ENCODE measurements around the gene CRMP1. TPM values are rescaled to one million over a fixed set of nuclear protein-coding genes. Genes with fewer than 3 reads are reported as not detected.
A peak's percentile ranks its signal among the peaks of the same experiment; 100 is the strongest.

Gene CRMP1
- total RNA-seq, 1 donor from 2014 or later: 1.9 TPM

DNA sequence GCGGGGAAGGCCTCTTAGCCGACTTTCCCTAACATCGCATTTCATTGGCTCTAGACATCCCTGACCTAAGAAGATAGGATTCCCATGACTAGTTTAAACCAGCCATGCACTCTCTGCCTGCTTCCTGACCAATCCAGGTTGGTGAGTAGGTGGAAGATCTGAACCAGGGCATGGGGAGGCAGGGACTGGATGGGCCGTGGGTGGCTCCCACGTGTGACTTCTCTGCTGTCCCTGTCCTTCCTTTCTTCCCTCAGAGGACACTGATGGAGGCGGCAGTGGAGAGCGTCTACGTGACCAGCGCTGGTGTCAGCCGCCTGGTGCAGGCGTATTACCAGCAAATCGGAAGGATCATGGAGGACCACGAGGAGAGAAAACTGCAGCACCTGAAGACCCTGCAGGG is 91.2 kb downstream of the CRMP1 start:
- H3K36me3 ChIP-seq: peaks cover 65 to 78% of the 10 kb centered on the region in 2 donors
- H3K27me3 ChIP-seq: no peaks in the 10 kb centered on the region
- intact Hi-C loops (cut with DNase I): no loop called here
- TF ChIP-seq, protein P1, sequence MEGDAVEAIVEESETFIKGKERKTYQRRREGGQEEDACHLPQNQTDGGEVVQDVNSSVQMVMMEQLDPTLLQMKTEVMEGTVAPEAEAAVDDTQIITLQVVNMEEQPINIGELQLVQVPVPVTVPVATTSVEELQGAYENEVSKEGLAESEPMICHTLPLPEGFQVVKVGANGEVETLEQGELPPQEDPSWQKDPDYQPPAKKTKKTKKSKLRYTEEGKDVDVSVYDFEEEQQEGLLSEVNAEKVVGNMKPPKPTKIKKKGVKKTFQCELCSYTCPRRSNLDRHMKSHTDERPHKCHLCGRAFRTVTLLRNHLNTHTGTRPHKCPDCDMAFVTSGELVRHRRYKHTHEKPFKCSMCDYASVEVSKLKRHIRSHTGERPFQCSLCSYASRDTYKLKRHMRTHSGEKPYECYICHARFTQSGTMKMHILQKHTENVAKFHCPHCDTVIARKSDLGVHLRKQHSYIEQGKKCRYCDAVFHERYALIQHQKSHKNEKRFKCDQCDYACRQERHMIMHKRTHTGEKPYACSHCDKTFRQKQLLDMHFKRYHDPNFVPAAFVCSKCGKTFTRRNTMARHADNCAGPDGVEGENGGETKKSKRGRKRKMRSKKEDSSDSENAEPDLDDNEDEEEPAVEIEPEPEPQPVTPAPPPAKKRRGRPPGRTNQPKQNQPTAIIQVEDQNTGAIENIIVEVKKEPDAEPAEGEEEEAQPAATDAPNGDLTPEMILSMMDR (IDR thresholded peaks at IDR 0.05): no peak
- H3K4me1 ChIP-seq: no peaks in the 10 kb centered on the region
- DNase-seq (ENCODE audit: low spot score in 2 of 2): no peak
- no peaks in the 10 kb centered on the region for H3K9me3 ChIP-seq
- no peak overlapping the region for H3K27ac ChIP-seq
- H3K4me3 ChIP-seq: no peak overlapping the region

DNA sequence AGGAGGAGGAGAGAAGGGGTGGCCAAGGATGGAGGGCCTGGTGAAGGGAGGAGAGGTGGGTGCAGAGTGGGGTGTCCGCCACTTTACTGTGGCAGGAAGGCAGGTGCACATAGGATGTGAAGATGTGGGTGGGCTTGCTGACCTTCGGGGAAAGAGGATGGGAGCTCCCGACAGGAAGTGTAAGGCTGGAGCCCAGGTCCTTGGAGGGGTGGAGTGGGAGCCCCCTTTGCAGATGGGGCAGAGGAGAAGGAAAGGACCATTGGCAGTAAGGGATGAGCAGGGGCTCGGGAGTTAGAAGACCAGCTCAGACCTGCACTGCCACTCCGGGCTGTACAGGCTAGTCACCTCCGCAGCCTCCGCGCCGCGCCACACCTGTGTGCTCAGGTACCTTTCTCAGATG is 92.4 kb downstream of the CRMP1 start:
- Histone ChIP-seq H3K9me3 (no peaks in the 10 kb centered on the region), H3K27ac (no peak overlapping the region), H3K4me1 (no peaks in the 10 kb centered on the region), H3K27me3 (no peaks in the 10 kb centered on the region), H3K4me3 (no peak overlapping the region), H3K36me3 (peaks cover 66 to 79% of the 10 kb centered on the region in 2 donors)
- intact Hi-C loops (cut with DNase I): no loop called here
- DNase-seq (ENCODE audit: low spot score in 2 of 2): no peak
- TF ChIP-seq, protein P1 (IDR thresholded peaks at IDR 0.05): no peak

DNA sequence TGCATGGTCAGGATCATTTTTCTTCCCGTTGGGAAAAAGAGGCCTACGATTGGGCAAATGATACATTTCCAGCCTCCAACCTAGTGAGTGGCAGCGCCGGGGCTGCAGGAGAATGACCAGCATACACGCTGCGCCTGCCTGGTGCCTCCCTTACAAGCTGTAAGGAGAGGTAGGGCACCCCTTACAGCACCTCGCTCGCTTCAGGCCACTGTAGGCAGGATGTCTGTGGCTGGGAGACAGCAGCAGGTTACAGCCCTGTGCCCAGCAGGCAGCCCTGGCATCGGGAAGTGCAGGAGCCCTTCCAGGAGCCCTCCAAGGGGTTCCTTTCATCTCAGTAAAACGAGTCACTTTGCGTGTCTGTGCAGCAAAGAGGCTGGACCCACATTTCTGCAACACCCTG is 93.5 kb downstream of the CRMP1 start:
- H3K36me3 ChIP-seq: peaks cover 65 to 80% of the 10 kb centered on the region in 2 donors
- peak in 1 of 2 donors; percentile 41 for DNase-seq (ENCODE audit: low spot score in 2 of 2)

DNA sequence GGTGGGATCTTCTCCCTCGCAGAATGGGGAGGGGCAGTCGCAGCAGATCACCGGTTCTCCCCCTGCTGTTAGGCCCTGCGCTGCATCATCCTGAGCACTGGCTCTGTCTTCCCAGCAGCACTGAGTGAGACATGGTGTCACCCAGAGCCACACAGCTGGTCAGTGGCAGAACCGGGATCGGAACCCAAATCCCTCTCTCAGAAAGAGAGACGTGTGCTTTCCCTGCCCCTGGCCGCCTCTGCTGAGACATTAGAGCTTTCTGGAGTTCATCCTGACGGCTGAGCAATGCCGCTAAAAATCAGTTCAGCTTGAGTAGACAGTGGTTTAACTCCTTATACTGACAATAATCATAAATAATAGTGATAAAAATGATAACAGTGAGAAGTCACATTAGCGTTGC is 93.9 kb downstream of the CRMP1 start:
- no peak overlapping the region for H3K27ac ChIP-seq
- intact Hi-C loops (cut with DNase I): no loop called here
- TF ChIP-seq, protein P1 (IDR thresholded peaks at IDR 0.05): no peak
- no peaks in the 10 kb centered on the region for H3K4me1 ChIP-seq
- peak in 1 of 2 donors; percentile 43 for DNase-seq (ENCODE audit: low spot score in 2 of 2)
- H3K9me3 ChIP-seq: no peaks in the 10 kb centered on the region
- H3K36me3 ChIP-seq: peaks cover 62 to 75% of the 10 kb centered on the region in 2 donors
- H3K4me3 ChIP-seq: no peak overlapping the region
- H3K27me3 ChIP-seq: no peaks in the 10 kb centered on the region

More for the DNA sequence above, 93.5 kb downstream of the CRMP1 start:
- no peaks in the 10 kb centered on the region for H3K4me1 ChIP-seq
- no peaks in the 10 kb centered on the region for H3K27me3 ChIP-seq
- intact Hi-C loops (cut with DNase I): no loop called here
- H3K9me3 ChIP-seq: no peaks in the 10 kb centered on the region
- TF ChIP-seq, protein P1 (IDR thresholded peaks at IDR 0.05): no peak
- H3K4me3 ChIP-seq: no peak overlapping the region
- no peak overlapping the region for H3K27ac ChIP-seq

DNA sequence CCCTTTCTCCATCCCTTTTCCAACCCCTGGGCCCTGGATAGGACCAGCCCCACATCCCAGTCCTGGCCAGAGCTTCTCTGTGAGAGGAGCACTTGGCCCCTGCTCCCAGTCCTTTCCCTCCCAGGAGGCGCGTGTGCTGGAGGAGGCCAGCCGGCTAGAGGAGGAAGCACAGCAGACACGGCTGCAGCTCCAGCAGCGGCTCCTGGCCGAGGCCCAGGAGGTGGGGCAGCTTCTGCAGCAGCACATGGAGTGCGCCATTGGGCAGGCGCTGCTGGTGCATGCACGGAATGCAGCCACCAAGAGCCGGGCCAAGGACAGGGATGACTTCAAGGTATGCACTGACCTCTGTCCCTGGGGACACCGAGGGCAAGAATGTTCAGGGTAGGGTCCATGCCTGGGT is 94.4 kb downstream of the CRMP1 start:
- DNase-seq (ENCODE audit: low spot score in 2 of 2): peak in 1 of 2 donors; percentile 45
- intact Hi-C loops (cut with DNase I): no loop called here

More for the DNA sequence above, 94.4 kb downstream of the CRMP1 start:
- Histone ChIP-seq H3K27ac (no peak overlapping the region), H3K36me3 (peaks cover 62 to 72% of the 10 kb centered on the region in 2 donors), H3K4me3 (no peak overlapping the region), H3K9me3 (no peaks in the 10 kb centered on the region), H3K27me3 (no peaks in the 10 kb centered on the region), H3K4me1 (no peaks in the 10 kb centered on the region)
- TF ChIP-seq, protein P1 (IDR thresholded peaks at IDR 0.05): no peak

All from ascending aorta (tissue), 2 donors.